GM12864 (cell line): Measurements from ENCODE around the gene ACSL4.

ENCODE experiments used
- DNase-seq: peaks from one replicate; pipeline ENCODE4 v3.0.0-alpha.2; 2011; ENCODE audit warnings: low read depth
- H3K4me3 ChIP-seq: 2 replicates; pipeline ENCODE4 v1.5.1; 2011; ENCODE audit warnings: mild to moderate bottlenecking, low read depth, low read length, control low read depth
- TF ChIP-seq, protein P1 (sequence below): IDR thresholded peaks from 2 replicates; pipeline ENCODE4 v1.5.1; 2011; ENCODE audit warnings: low read depth, mild to moderate bottlenecking, moderate library complexity, low read length, control low read depth, inconsistent platforms; ENCODE audit errors: missing control alignments

The ACSL4 gene

DNA sequence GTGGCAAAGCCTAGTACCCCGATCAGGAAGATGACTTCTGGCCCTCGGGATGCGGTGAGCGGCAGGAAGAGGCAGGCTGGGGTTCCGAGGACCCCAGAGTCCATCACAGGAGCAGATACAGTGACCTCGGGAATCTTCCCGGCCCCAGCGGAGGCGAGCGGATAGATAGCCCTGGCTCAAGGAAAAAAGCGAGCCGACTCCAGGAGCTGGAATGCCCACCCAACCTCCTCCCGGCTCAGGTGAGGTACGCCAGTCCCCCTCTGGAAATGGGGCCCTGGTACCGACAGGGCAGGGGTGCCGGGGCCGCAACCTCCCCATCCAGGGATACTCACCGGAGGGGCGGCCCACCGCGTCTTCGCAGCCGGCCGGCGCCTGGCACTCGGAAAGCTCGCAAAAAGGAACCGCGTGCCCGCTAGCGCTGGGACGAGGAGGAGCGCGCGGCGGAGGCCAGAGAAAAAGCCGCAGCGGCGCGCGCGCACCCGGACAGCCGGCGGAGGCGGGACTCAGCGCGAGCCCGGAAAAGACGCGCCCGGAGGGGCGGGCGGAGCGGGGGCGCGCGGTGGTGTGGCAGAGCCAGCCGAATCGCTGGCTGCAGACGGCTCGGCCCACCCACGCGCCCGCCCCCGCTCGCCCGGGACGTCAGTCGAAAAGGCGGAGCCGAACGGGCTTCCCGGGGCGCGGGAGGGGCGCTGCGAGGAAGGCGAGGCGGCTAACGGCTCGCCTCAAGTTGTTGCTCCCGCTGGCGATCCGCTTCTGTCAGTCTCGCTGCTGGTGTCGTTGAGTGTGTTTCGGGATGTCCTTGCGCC is at the start of gene ACSL4:
Gene ACSL4 (minus strand): TSS at position 451 of the 806 bp plus-strand sequence. CDS start 49,894 bp downstream, outside the sequence.
- DNase-seq = peak; percentile 43
- H3K4me3 ChIP-seq = peak within 1 kb of the TSS; percentile 75
- TF ChIP-seq, protein P1, sequence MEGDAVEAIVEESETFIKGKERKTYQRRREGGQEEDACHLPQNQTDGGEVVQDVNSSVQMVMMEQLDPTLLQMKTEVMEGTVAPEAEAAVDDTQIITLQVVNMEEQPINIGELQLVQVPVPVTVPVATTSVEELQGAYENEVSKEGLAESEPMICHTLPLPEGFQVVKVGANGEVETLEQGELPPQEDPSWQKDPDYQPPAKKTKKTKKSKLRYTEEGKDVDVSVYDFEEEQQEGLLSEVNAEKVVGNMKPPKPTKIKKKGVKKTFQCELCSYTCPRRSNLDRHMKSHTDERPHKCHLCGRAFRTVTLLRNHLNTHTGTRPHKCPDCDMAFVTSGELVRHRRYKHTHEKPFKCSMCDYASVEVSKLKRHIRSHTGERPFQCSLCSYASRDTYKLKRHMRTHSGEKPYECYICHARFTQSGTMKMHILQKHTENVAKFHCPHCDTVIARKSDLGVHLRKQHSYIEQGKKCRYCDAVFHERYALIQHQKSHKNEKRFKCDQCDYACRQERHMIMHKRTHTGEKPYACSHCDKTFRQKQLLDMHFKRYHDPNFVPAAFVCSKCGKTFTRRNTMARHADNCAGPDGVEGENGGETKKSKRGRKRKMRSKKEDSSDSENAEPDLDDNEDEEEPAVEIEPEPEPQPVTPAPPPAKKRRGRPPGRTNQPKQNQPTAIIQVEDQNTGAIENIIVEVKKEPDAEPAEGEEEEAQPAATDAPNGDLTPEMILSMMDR = no peak

DNA sequence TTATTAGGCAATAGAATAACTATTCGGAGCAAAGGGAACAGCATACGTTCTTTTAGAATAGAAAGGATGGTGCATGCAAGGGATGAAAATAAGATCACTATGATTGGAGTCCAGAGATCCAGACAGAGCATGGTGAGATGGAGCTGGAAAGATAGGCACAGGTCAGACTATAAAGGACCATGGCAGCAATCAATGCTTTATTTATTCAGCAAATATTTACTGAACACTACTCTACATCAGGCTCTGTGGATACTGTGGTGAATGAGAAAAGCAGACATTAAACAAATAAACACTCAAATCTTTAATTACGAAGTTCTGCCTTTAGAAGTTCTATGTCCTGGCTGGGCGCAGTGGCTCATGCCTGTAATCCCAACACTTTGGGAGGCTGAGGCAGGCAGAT is 44.7 kb upstream of the ACSL4 start:
- TF ChIP-seq, protein P1 = no peak
- no peak overlapping the region for H3K4me3 ChIP-seq
- DNase-seq = no peak

DNA sequence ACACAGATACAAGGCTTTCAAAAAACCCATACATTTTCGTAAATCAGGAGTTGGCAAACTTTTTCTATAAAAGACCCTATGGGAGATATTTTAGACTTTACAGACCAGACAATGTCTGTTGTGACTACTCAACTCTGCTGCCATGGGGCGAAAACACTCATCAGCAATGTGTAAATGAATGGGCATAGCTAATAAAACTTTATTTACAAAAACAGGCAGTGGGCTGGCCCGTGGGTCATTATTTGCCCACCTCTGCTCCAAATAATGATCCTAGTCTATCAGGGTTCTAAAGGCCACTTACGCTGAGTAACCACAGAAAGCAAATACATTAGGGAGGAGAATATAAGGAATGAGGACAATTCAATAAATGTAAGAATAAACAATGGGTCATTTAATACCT is 43.9 kb upstream of the ACSL4 start:
- DNase-seq = no peak
- no peak overlapping the region for H3K4me3 ChIP-seq
- TF ChIP-seq, protein P1 = no peak

DNA sequence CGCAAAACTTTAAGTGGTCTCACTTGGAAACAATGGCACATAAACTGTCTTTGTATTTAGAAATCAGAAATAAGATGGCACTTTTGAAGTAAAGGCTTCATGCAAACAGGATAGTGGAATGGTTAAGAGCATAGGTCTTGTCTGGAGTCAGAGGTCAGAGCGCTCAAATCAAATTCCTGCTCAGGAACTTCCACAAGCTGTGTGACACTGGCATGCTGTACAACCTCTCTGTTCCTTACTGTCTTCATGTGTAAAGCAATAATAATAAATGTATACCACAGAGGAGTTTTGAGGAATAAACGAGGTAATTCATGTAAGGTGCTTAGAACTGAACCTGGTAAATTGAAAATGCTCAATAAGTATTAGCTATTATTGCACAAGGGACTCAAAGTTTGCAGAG is 43.4 kb upstream of the ACSL4 start:
- TF ChIP-seq, protein P1 = no peak
- H3K4me3 ChIP-seq = no peak overlapping the region

DNA sequence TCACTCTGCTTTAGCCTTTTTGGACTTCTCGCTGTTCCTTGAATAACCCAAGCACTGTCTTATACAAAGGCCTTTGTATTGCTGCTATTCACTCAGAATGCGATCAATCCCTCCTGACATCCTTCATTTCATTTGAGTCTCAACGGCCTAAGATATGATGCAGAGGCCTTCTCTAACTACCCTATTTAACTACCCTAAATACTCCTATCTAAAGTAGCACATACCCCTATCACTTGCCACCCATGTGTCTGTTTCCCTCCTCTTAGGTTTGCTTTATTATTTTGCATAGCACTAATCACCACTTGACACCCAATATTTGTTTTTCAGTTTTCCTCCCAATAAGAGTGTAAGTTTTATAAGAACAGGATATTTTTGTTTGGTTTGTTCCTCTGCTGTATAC is 42.3 kb upstream of the ACSL4 start:
- TF ChIP-seq, protein P1 = no peak
- DNase-seq = no peak
- no peak overlapping the region for H3K4me3 ChIP-seq

More for the DNA sequence above, 43.4 kb upstream of the ACSL4 start:
- no peak for DNase-seq

DNA sequence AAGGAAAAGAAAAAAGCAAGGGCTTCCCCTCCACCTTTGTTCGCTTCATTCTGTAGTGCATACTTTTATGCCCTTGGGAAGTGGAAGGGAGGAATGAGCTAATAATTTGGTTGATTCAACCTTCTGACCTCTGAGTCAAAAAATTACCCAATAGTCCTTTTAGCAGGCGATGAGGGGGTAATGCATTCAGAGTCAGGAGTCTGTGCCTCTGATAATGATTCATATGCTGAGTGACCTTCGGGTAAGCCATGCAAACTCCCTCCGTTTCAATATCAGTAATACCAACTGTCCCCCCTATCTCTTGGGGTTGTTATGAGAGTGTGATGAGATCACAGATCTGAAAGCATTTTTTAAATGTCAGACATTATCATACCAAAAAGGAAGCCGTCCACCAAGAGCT is 41.6 kb upstream of the ACSL4 start:
- no peak overlapping the region for H3K4me3 ChIP-seq
- TF ChIP-seq, protein P1 = no peak
- peak; percentile 24 for DNase-seq

DNA sequence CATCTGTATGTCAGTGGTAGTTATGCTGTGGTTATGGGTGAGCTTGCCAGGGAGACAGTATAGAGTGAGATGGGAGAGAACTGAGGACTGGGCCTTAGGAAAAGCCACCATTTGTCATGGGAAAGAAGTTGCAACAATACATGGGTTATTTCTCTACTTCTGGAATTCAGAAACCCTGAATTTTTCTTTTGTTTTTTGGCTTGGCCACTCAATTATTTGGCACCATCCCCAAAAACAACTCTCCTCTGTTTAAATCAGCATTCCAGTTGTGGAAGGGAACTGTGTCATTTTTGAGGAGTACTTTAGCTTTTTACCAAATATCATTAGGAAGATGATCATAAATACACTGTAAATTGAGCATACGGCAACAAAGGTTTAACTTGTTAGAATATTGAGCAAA is 41.1 kb upstream of the ACSL4 start:
- no peak overlapping the region for H3K4me3 ChIP-seq
- TF ChIP-seq, protein P1 = no peak
- DNase-seq = no peak
